ENCODE data around the gene SLC44A2.

Gene SLC44A2

DNA sequence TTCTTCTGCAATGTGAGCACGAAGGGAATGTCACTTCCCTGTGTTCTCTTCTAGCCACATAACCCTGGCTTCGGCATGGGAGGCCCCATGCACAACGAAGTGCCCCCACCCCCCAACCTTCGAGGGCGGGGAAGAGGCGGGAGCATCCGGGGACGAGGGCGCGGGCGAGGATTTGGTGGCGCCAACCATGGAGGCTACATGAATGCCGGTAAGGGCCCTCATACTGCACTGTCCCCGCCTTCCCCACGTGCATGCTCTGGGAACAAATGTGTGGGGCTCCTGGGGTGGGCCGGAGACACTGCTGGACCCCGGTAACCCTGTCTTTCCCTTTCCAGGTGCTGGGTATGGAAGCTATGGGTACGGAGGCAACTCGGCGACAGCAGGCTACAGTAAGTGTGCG lies 58.2 kb downstream of the SLC44A2 start:
- DNase-seq = no peak

GRCh38 chr19:10685210-10685609 lies 59.9 kb downstream of the SLC44A2 start:
- no peak for DNase-seq

DNA sequence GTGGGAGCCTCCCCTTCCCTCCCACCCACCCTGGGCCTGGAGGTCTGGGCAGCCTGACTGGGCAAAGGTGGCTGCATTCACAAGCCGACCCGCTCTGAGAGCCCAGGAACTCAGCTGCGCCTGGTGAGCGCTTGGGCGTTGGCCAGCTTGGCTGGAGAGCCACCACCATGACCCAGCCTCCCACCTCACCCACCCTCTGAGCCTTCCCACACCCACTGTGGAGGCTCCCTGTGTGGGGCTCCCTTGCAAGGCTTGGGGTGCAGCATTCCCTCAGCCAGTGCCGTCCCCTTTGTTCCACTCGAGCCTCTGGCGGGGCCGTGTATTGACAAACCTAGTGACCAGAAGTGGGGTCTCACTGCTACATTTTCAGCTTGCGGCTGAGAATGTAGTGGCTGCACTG lies 60.8 kb downstream of the SLC44A2 start:
- DNase-seq = no peak

DNA sequence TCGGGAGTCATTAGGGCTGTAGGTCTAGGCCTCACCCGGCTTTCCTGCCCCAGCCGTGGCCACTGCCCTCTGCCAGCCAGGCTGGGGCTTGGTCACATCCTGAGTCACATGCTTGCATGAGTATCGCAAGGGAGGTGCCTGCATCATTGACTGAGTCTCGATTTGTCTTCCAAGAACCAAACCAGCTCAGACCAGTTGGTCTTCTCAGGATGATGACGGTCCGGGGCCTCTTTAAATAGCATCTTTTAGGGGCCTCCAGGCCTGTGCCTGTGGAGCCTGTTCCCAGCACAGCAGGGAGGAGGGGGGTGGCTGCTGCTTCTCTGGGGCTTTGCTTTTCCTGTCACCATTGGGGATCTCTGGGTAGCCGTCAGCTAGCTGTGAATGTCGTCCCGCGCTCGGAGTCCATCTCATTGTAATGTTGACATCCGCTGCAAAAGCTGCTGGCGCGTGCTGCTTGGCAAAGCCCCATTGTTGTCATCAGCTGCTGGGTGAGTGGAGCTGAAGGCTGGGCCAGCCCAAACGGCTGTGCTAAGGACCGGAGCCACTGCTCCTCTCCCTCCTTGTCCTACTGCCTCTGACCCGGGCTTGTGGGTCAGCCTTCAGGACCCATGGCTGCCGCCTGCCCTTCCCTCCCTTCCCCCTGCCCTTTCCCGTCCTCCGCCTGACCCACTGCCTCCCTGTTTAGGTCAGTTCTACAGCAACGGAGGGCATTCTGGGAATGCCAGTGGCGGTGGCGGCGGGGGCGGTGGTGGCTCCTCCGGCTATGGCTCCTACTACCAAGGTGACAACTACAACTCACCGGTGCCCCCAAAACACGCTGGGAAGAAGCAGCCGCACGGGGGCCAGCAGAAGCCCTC lies 61.5 kb downstream of the SLC44A2 start:
- no peak for DNase-seq

DNA sequence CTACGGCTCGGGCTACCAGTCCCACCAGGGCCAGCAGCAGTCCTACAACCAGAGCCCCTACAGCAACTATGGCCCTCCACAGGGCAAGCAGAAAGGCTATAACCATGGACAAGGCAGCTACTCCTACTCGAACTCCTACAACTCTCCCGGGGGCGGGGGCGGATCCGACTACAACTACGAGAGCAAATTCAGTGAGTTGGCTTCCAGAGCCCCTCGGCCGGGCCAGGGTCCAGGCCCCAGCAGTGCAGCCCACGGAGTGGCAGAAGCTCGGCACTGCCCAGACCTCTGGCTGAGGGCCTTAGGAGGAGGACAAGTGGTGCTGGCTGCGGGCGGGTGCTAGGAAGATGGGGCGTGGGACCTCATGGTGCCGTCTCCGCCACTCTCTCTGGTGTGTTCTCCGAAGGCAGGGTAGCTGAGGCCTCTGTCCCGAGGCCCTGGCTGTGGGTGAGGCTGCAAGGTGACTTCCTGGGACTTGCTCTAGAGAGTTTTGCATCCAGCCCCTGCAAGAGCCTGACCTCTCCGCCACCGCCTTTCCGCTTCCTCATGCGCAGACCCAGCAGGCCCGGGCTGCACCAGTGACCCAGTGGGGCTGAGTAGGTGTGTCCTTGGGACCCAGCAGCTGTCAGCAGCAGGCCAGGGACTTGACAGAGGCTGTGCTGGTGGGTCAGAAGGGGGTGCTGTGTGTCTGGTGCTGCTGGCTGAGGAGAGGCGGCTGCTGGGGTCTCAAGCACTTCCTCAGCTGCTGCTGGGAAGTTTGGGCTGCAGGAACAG lies 62.4 kb downstream of the SLC44A2 start:
- DNase-seq = no peak

- DNase-seq = no peak
These were observed 63.4 kb downstream of the SLC44A2 start for GRCh38 chr19:10688545-10689280.

- DNase-seq = no peak
These were observed 65.0 kb downstream of the SLC44A2 start for GRCh38 chr19:10690341-10690781.

GRCh38 chr19:10691178-10691881 lies 66.0 kb downstream of the SLC44A2 start:
- no peak for DNase-seq

DNA sequence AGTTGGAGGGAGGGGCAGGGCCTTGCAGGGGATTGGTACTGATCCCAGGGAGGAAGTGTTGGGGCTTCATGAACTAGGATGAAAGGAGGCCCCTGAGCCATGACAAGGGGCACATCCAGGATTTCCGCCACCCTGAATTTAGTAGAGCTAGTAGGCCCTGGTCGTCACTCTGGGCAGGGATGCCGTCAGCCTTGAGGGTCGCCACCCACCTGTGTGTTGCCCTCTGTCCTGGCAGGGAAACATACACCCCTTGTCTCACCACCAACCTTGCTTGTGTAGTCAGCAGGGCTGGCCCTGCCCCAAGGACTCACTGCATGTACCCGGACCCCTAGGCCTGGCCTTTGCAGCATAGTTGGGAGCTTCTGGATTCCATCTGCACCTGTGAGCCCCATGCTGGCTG lies 66.5 kb downstream of the SLC44A2 start:
- no peak for DNase-seq

GRCh38 chr19:10692673-10693264 lies 67.4 kb downstream of the SLC44A2 start:
- no peak for DNase-seq
